ENCODE data around the gene BRD9.

DNA sequence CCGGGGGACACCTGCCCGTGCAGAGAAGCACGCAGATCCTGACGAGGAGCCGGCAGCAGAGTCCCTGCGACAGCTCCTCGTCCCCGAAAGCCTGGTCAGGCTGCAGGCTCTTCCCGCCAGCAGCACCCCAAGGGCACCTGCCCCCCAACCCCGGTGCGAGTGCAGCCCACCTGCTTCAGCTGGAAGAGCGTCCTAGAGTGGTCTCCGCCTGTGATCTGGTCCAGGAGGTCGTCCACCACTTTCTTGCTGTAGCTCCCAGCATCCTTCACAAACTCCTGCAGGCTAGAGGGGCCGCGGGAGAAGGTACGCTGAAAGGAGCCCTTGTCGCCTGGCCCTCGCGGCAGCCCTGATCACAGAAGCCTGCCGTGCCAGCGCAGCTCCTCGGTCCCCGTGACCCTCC lies 16.7 kb downstream of the BRD9 start:
- TF ChIP-seq CTCF (IDR thresholded peaks at IDR 0.05) (no peak), POLR2A (IDR thresholded peaks at IDR 0.05) (no peak), EP300 (IDR thresholded peaks at IDR 0.05) (no peak)

All from gastroesophageal sphincter (tissue), 3 donors.